ENCODE results near the gene RAB1B.
"Not testable (repeated sequence)": the region's sequence is repeated elsewhere in the genome, so short reads cannot be mapped to it uniquely, and the experiment has no call there.

The RAB1B gene

GRCh38 chr11:66310803-66311440 is 42.5 kb downstream of the RAB1B start:
- not testable (repeated sequence) for DNase-seq

DNA sequence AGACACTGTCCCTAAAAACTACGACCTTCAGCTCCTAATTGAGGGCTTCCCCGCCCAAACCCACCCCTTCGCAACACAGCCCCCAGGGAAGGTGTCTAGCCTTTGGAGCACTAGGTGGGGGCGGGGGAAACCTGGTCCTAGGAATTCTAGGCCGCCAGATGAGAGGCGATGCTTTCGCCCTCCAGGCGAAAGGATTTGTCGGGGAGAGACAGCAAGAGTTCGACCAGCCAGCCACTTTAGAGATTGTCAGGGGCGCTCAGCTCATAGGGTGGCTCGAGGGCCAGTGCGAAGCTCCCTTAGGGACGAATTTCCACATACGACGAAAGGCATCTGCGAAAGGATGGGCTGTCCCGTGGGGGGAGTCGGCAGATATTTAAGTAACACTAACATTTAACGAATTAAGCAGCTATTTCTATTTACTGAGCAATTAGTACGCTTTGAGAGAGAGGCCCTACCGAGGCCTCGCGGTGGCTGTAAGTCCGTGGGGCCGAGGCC is 43.1 kb downstream of the RAB1B start:
- DNase-seq: no peak

DNA sequence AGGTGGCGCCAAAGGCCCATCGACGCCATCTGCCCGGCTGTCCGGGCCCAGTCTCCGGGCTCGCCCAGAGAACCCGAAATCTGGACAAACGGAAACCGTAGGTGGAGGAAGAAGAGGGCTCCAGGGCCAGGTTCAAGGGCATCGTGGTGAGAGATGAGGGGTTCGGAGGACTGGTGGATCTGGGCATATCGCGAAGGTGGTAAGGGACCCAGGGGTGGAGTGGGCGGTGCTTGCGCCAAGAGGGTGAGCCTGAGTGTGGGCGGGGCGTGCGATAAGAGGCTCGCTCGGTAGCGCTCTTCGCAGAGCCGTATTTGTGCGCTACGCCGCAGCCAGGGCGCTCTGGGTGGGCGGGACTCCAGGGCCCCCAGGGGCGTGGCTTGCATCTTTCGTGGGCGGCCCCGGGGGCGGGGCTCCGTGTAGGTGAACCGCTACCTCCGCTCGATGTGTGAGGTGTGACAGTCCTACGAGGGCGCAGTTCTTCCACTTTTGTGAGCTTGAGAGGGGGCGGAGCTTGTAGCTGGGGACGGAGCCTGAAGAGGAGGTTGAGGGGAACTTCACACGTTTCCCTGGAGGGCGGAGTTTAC is 43.6 kb downstream of the RAB1B start:
- DNase-seq: peak; percentile 98

- peak; percentile 92 for DNase-seq
These were observed 44.3 kb downstream of the RAB1B start for GRCh38 chr11:66312549-66313320.

GRCh38 chr11:66313321-66314185 is 45.1 kb downstream of the RAB1B start:
- DNase-seq: peak; percentile 91

DNA sequence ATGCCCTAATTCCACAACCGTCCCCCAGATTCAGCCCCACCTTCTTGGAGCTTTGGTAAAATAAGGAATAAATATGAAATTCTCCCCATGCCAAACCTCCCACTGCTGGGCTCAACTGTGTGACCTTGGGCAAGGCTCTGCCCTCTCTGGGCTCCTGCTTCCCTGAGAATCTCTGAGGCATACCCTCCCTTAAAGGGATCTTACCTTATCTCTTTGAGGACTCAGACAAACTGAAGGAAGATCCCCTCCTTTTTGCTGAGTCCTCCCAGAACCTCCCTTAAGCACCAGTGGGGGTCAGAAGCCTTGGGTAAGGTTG is 45.7 kb downstream of the RAB1B start:
- no peak for DNase-seq

- no peak for DNase-seq
These were observed 46.4 kb downstream of the RAB1B start for GRCh38 chr11:66314561-66315497.

- no peak for DNase-seq
These were observed 47.1 kb downstream of the RAB1B start for GRCh38 chr11:66315498-66315885.

- peak; percentile 57 for DNase-seq
These were observed 47.7 kb downstream of the RAB1B start for GRCh38 chr11:66315921-66316811.

- no peak for DNase-seq
These were observed 48.4 kb downstream of the RAB1B start, which contains the start of gene CD248 for GRCh38 chr11:66316849-66317251. CD248 (minus strand) TSS chr11:66317044; CDS start chr11:66317027, 17 bp downstream.

DNA sequence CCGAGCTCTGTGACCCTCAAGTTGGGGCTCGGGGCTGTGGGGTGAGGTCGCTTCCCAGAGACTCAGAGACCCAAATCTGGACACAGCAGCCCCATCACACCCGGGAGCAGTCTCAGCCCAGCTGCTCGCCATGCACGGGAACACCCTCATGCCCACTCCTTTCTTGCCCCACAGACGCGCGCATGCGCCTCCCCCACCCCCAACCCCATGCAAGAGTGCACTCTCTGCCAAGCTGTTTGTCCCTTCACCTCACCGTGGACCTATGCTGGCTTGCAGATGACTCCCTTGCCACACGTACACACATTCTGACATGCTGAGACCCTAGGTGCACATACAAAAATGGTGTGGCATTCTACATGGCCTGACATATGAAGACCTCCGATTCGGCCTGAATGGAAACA is 48.9 kb downstream of the RAB1B start:
- peak; percentile 48 for DNase-seq

DNA sequence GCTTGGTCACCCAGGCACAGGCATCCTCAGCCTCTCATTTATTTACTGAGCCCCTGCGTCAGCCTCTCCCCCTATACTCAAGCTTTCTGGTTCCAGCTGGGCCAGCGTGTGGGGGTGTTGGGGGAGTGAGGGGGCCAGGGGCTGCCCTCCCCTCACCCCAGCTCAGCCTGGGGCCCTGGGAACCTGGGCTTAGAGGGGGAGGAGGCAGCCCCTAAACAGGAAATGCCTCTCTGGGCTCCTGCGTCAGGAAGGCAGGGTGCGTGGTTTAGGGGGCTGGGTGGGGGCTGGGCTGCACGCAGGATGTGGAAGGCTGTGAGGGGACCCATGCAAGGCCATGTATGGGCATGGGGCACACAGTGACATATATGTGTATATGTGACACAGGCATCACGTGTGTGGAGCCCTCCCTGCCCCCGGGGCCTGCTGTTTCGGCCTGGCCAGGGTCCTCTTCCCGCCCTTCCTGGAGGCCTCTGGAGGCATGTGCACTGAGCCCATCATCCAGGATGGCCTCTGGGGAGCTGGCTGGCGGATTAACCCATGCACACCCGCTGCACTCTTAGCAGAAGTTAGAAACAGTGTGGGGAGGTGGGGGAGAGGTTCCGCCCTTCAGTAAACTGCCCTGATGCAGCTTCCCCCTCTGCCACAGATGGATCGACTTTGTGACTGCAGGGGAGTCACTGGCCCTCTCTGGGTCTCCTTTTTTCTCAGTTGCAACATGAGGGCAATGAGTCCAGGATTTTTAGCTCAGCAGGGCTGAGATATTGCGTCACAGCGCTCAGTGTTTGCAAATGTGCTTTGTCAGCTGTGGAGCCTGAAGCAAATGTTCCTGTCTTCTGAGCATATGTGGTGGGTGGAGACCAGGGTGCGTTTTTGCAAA is 49.5 kb downstream of the RAB1B start:
- peak; percentile 42 for DNase-seq

GRCh38 chr11:66318600-66318970 is 50.1 kb downstream of the RAB1B start:
- DNase-seq: no peak

DNA sequence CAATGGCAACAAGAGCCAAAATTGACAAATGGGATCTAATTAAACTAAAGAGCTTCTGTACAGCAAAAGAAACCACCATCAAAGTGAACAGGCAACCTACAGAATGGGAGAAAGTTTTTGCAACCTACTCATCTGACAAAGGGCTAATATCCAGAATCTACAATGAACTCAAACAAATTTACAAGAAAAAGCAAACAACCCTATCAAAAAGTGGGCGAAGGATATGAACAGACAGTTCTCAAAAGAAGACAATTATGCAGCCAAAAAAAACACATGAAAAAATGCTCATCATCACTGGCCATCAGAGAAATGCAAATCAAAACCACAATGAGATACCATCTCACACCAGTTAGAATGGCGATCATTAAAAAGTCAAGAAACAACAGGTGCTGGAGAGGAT is 51.9 kb downstream of the RAB1B start:
- not testable (repeated sequence) for DNase-seq

GRCh38 chr11:66320748-66321147 is 52.3 kb downstream of the RAB1B start:
- DNase-seq: not testable (repeated sequence)

DNA sequence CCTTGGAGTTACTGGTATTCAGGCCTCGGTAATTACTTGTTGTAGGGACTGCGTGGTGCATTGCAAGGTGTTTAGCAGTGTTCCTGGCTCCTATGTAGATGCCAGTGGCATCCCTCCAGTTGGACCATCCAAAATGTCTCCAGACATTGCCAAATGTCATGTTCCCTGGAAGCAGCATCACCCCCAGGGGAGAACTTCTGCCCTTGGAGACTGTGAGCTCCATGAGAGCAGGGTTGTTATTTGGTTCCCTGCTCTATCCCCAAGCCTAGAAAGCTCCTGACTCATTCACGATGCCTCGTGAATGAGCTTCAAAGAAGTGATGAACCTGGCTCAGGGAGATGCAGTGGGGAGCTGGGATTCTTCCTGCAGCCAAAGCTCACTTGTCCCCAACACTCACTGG is 53.2 kb downstream of the RAB1B start:
- DNase-seq: no peak

GRCh38 chr11:66322732-66323427 is 54.4 kb downstream of the RAB1B start:
- DNase-seq: no peak

GRCh38 chr11:66323684-66324083 is 55.2 kb downstream of the RAB1B start:
- DNase-seq: no peak

GRCh38 chr11:66324664-66325063 is 56.2 kb downstream of the RAB1B start:
- no peak for DNase-seq
